Bone marrow (tissue), 2 donors: ENCODE measurements around the gene RFX2.
"Not testable (repeated sequence)": the region's sequence is repeated elsewhere in the genome, so short reads cannot be mapped to it uniquely, and the experiment has no call there.

Experiments used
- DNase-seq, 2 donors: peaks; one replicate each; lab custom pipeline; 2025; lab: John Stamatoyannopoulos, UW

RFX2 gene

GRCh38 chr19:6012426-6013170 lies 97.7 kb downstream of the RFX2 start:
- DNase-seq, result no peak

- DNase-seq, result no peak
Measured at GRCh38 chr19:6011794-6012193, 98.5 kb downstream of the RFX2 start.

- no peak for DNase-seq
Measured at GRCh38 chr19:6011206-6011605, 99.1 kb downstream of the RFX2 start.

- no peak for DNase-seq
Measured at GRCh38 chr19:6010107-6010506, 100.2 kb downstream of the RFX2 start.

GRCh38 chr19:6007866-6008265 lies 102.4 kb downstream of the RFX2 start:
- no peak for DNase-seq

- no peak for DNase-seq
Measured at GRCh38 chr19:6006896-6007295, 103.4 kb downstream of the RFX2 start.

- not testable (repeated sequence) for DNase-seq
Measured at GRCh38 chr19:6006070-6006446, 104.2 kb downstream of the RFX2 start.

GRCh38 chr19:6005321-6006069 lies 104.8 kb downstream of the RFX2 start:
- DNase-seq, result no peak

GRCh38 chr19:6003976-6004375 lies 106.3 kb downstream of the RFX2 start:
- DNase-seq, result no peak

GRCh38 chr19:6002591-6002990 lies 107.7 kb downstream of the RFX2 start:
- DNase-seq, result no peak

- no peak for DNase-seq
Measured at GRCh38 chr19:6000228-6000847, 110.0 kb downstream of the RFX2 start.

GRCh38 chr19:5999693-6000092 lies 110.6 kb downstream of the RFX2 start:
- DNase-seq, result no peak

- no peak for DNase-seq
Measured at GRCh38 chr19:5997371-5997770, 112.9 kb downstream of the RFX2 start.

GRCh38 chr19:5996623-5997320 lies 113.5 kb downstream of the RFX2 start:
- no peak for DNase-seq

- no peak for DNase-seq
Measured at GRCh38 chr19:5996102-5996501, 114.2 kb downstream of the RFX2 start.

GRCh38 chr19:5995606-5996005 lies 114.7 kb downstream of the RFX2 start:
- DNase-seq, result no peak

- DNase-seq, result no peak
Measured at GRCh38 chr19:5994405-5995165, 115.7 kb downstream of the RFX2 start.

GRCh38 chr19:5993648-5994358 lies 116.5 kb downstream of the RFX2 start:
- DNase-seq, result no peak

- no peak for DNase-seq
Measured at GRCh38 chr19:5993201-5993600, 117.1 kb downstream of the RFX2 start.

GRCh38 chr19:5992756-5993155 lies 117.5 kb downstream of the RFX2 start:
- no peak for DNase-seq

GRCh38 chr19:5991244-5991838 lies 119.0 kb downstream of the RFX2 start:
- no peak for DNase-seq
